Testis (tissue), 2 donors: Measurements from ENCODE around the gene CCDC124.

Source experiments
- CTCF ChIP-seq, 3 experiments: fragments of 450-650 bp in 2 of 3; fragments of 200-600 bp in 1 of 3; sonication (generic) in 1 of 3; IDR thresholded peaks; one replicate each; pipeline ENCODE4 v1.5.1; 2016 to 2019; ENCODE audit warnings: antibody characterized with exemption in 3 of 3, mild to moderate bottlenecking in 2 of 3, moderate library complexity in 1 of 3
- POLR2A ChIP-seq: fragments of 450-650 bp; IDR thresholded peaks from one replicate; pipeline ENCODE4 v1.6.1; 2017; ENCODE audit warnings: antibody characterized with exemption, mild to moderate bottlenecking, moderate library complexity

- no peak for TF ChIP-seq CTCF (IDR thresholded peaks at IDR 0.05)
- no peak for TF ChIP-seq POLR2A
Observed at GRCh38 chr19:17965370-17966128, 32.7 kb downstream of the CCDC124 start.
